Left ventricle myocardium inferior (tissue), 1 donor: ENCODE measurements around the gene NTN4. TPM values are rescaled to one million over a fixed set of nuclear protein-coding genes. Genes with fewer than 3 reads are reported as not detected.

Experiments
- DNase-seq: peaks from one replicate; pipeline ENCODE4 v3.0.0-alpha.2; 2020
- H3K27ac ChIP-seq: fragments of 200-600 bp; replicated peaks from 2 replicates; pipeline ENCODE4 v1.8.0; 2021
- H3K27me3 ChIP-seq: fragments of 200-600 bp; 2 replicates; pipeline ENCODE4 v1.8.0; 2021; ENCODE audit warnings: low read depth
- H3K36me3 ChIP-seq: fragments of 200-600 bp; 2 replicates; pipeline ENCODE4 v1.8.0; 2021
- H3K4me1 ChIP-seq: fragments of 200-600 bp; 2 replicates; pipeline ENCODE4 v1.8.0; 2021
- H3K4me3 ChIP-seq: fragments of 200-600 bp; 2 replicates; pipeline ENCODE4 v1.8.0; 2021; ENCODE audit warnings: mild to moderate bottlenecking, moderate library complexity
- H3K9me3 ChIP-seq: fragments of 200-600 bp; replicated peaks from 2 replicates; pipeline ENCODE4 v1.8.0; 2021
- intact Hi-C: fragments of 100-400 bp; cut with micrococcal nuclease; formaldehyde crosslinking; loops from one replicate; pipeline ENCODE4 v1.11.0; 2022
- total RNA-seq: library from RNA; stranded (reverse); fragmentation: NEBNext Ultra II Directional; extraction: Animal tissue kit (Norgen Biotek cat#: 25700); gene quantifications from one replicate; pipeline ENCODE4 v1.2.1, GENCODE V29; 2021
- TF ChIP-seq, protein P1 (sequence below): fragments of 200-600 bp; IDR thresholded peaks from 2 replicates; pipeline ENCODE4 v1.8.0; 2021; ENCODE audit warnings: antibody characterized with exemption, mild to moderate bottlenecking, borderline replicate concordance
- donor health status: DM: no; HTN: yes; CAD: no; lungs with severe emphysema.

The NTN4 gene
- total RNA-seq, 1 donor from 2014 or later: 76.8 TPM

DNA sequence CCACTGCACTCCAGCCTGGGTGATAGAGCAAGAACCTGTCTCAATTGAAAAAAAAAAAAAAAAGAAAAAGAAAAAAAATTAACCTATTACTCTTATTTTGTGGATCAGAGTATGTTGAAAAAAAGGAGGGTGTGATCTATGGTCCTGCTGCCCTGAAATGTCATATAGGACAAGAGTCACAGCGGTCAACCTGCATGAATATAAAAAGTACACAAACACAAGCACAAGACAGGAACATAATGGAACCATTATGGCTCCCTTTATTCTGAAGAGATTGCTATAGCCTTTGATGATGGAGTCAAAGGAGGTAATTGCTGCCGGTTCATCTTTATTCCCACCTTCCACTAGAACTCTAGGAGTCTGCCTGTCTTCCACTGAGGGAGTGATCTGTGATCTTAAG is 96.9 kb downstream of the NTN4 start:
- TF ChIP-seq, protein P1, sequence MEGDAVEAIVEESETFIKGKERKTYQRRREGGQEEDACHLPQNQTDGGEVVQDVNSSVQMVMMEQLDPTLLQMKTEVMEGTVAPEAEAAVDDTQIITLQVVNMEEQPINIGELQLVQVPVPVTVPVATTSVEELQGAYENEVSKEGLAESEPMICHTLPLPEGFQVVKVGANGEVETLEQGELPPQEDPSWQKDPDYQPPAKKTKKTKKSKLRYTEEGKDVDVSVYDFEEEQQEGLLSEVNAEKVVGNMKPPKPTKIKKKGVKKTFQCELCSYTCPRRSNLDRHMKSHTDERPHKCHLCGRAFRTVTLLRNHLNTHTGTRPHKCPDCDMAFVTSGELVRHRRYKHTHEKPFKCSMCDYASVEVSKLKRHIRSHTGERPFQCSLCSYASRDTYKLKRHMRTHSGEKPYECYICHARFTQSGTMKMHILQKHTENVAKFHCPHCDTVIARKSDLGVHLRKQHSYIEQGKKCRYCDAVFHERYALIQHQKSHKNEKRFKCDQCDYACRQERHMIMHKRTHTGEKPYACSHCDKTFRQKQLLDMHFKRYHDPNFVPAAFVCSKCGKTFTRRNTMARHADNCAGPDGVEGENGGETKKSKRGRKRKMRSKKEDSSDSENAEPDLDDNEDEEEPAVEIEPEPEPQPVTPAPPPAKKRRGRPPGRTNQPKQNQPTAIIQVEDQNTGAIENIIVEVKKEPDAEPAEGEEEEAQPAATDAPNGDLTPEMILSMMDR: no peak
- Histone ChIP-seq H3K4me1 (peaks cover 21% of the 10 kb centered on the region), H3K4me3 (no peak overlapping the region), H3K9me3 (no peaks in the 10 kb centered on the region), H3K36me3 (peaks cover 3% of the 10 kb centered on the region), H3K27ac (peak overlapping the region; percentile 71), H3K27me3 (no peaks in the 10 kb centered on the region)
- DNase-seq: no peak
- intact Hi-C loops: no loop called here

GRCh38 chr12:95690861-95691635 is 99.5 kb downstream of the NTN4 start:
- Histone ChIP-seq H3K9me3 (no peaks in the 10 kb centered on the region), H3K4me3 (no peak overlapping the region), H3K4me1 (peaks cover 34% of the 10 kb centered on the region), H3K27me3 (no peaks in the 10 kb centered on the region), H3K27ac (peak overlapping the region; percentile 70), H3K36me3 (peaks cover 3% of the 10 kb centered on the region)
- TF ChIP-seq, protein P1: no peak
- no peak for DNase-seq
- intact Hi-C loops: no loop called here

DNA sequence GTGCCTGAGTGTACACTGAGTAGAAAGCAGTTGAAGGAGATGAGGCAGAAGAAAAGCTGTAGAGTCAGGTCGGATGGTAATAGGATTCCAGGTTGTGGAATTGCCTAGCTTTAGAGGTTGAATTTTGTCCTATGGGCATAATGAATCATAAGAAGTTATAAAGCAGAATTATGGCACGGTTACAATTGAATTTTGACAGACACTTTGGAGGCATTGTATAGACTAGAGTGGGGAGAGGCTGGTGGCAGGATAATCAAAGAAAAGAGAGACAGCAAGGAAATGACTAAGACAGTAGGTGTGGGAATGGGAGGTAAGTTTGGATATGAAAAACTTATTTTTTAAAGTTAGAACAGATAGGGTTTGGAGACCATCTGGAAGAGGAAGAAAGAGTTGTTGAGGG is 102.6 kb downstream of the NTN4 start:
- peaks cover 11% of the 10 kb centered on the region for H3K36me3 ChIP-seq
- intact Hi-C loops: no loop called here
- H3K27ac ChIP-seq: peak overlapping the region; percentile 11

GRCh38 chr12:95683418-95683817 is 107.1 kb downstream of the NTN4 start:
- peak overlapping the region; percentile 29 for H3K27ac ChIP-seq
- H3K4me1 ChIP-seq: peaks cover 27% of the 10 kb centered on the region
- DNase-seq: no peak
- H3K36me3 ChIP-seq: peaks cover 49% of the 10 kb centered on the region
- no peak overlapping the region for H3K4me3 ChIP-seq
- peaks cover 5% of the 10 kb centered on the region for H3K9me3 ChIP-seq
- no peaks in the 10 kb centered on the region for H3K27me3 ChIP-seq
- intact Hi-C loops: no loop called here
- TF ChIP-seq, protein P1: no peak

More for the DNA sequence above, 102.6 kb downstream of the NTN4 start:
- TF ChIP-seq, protein P1: no peak
- Histone ChIP-seq H3K4me1 (peaks cover 35% of the 10 kb centered on the region), H3K27me3 (no peaks in the 10 kb centered on the region), H3K4me3 (no peak overlapping the region), H3K9me3 (no peaks in the 10 kb centered on the region)
- no peak for DNase-seq

GRCh38 chr12:95681210-95681765 is 109.3 kb downstream of the NTN4 start:
- Histone ChIP-seq H3K27ac (peak overlapping the region; percentile 4), H3K36me3 (peaks cover 52% of the 10 kb centered on the region), H3K4me3 (no peak overlapping the region), H3K9me3 (peaks cover 11% of the 10 kb centered on the region), H3K27me3 (no peaks in the 10 kb centered on the region), H3K4me1 (peaks cover 13% of the 10 kb centered on the region)
- no peak for DNase-seq
- intact Hi-C loops: no loop called here
- TF ChIP-seq, protein P1: no peak
